Fibroblast of villous mesenchyme (primary cell): Measurements from ENCODE around the gene ANXA9. TPM values are rescaled to one million over a fixed set of nuclear protein-coding genes. Genes with fewer than 3 reads are reported as not detected.

ENCODE experiments used
- DNase-seq: peaks from one replicate; pipeline ENCODE4 v3.0.0-alpha.2; 2010; ENCODE audit warnings: low read depth
- H3K4me3 ChIP-seq: 2 replicates; pipeline ENCODE4 v1.5.1; 2011; ENCODE audit warnings: low read depth, mild to moderate bottlenecking, low read length
- small RNA-seq: library from RNA; depleted of rRNA; stranded (forward); fragments of <200 nt; gene quantifications from one replicate; pipeline ENCODE3, GENCODE V24; 2012
- total RNA-seq: library from RNA; depleted of rRNA; stranded (reverse); fragments of >200 nt; gene quantifications from 2 replicates; pipeline ENCODE4 v1.2.3, GENCODE V29; 2012
- TF ChIP-seq, protein P1 (sequence below): IDR thresholded peaks from 2 replicates; pipeline ENCODE4 v1.5.1; 2012; ENCODE audit warnings: low read depth, mild to moderate bottlenecking, low read length; ENCODE audit not compliant: insufficient read depth

The ANXA9 gene
- total RNA-seq, 1 donor = 0.86 TPM

DNA sequence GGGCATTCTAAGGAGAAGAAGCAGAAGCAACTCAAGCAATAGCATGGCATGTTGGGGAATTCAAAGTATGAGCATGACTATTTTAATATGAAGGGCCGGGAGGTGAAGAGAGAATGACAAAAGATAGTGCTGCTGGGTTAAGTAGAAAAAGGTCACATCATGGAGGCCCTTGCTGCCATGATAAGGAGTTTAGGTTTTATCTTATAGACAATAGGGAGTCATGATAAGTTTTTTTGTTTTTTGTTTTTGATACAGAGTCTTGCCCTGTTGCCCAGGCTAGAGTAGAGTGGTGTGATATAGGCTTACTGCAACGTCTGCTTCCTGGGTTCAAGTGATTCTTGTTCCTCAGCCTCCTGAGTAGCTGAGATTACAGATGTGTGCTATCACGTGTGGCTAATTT lies 57.4 kb downstream of the ANXA9 start:
- TF ChIP-seq, protein P1, sequence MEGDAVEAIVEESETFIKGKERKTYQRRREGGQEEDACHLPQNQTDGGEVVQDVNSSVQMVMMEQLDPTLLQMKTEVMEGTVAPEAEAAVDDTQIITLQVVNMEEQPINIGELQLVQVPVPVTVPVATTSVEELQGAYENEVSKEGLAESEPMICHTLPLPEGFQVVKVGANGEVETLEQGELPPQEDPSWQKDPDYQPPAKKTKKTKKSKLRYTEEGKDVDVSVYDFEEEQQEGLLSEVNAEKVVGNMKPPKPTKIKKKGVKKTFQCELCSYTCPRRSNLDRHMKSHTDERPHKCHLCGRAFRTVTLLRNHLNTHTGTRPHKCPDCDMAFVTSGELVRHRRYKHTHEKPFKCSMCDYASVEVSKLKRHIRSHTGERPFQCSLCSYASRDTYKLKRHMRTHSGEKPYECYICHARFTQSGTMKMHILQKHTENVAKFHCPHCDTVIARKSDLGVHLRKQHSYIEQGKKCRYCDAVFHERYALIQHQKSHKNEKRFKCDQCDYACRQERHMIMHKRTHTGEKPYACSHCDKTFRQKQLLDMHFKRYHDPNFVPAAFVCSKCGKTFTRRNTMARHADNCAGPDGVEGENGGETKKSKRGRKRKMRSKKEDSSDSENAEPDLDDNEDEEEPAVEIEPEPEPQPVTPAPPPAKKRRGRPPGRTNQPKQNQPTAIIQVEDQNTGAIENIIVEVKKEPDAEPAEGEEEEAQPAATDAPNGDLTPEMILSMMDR = no peak
- no peak overlapping the region for H3K4me3 ChIP-seq
- no peak for DNase-seq

DNA sequence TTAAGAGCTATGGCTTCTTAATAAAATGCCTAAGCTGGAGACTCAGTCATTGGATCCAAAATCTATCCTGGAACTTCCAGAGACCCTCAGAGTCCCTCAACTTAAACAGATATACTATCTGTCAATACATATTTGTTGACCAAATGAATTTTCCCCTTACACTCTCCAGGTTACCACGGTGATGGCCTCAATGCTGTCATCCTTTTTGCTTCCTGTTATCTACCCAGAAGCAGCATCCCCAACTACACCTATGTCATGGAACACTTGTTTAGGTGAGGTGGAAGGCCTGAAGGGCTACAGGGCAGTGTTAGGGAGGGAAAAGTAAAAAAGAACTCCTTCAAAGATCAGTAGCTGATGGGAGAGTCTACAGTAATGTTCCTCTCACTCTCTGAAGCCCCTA lies 61.1 kb downstream of the ANXA9 start:
- TF ChIP-seq, protein P1 = no peak
- no peak for DNase-seq
- H3K4me3 ChIP-seq = no peak overlapping the region

Small RNAs within 50 kb of the gene (small RNA-seq; reads per million reads assigned to genes)
- gene RNU6-884P = 0.66 reads per million

Other genes starting within 250 kb of the ANXA9 start
- 4.7 and 7.4 TPM in 2 replicates for gene CTSS, start 216.5 kb upstream of the ANXA9 start, total RNA-seq
- gene CTSK, start 174.0 kb upstream of the ANXA9 start, total RNA-seq = 137 and 139 TPM in 2 replicates
- 44.1 and 46.6 TPM in 2 replicates for gene ARNT, start 105.7 kb upstream of the ANXA9 start, total RNA-seq
- gene CTXND2, start 95.2 kb upstream of the ANXA9 start, total RNA-seq = not detected in 2 replicates
- gene SETDB1, start 55.9 kb upstream of the ANXA9 start, total RNA-seq = 26.1 and 34.1 TPM in 2 replicates
- gene CERS2, start 7.5 kb upstream of the ANXA9 start, total RNA-seq = 89.9 and 142 TPM in 2 replicates
- gene MINDY1, start 24.6 kb downstream of the ANXA9 start, total RNA-seq = 10.8 and 11.0 TPM in 2 replicates
- gene PRUNE1, start 26.2 kb downstream of the ANXA9 start, total RNA-seq = 9.7 and 12.1 TPM in 2 replicates
- gene BNIPL, start 54.3 kb downstream of the ANXA9 start, total RNA-seq = under 0.01 TPM in 2 replicates
- gene C1orf56, start 65.5 kb downstream of the ANXA9 start, total RNA-seq = 2.6 and 3.0 TPM in 2 replicates
- 47.0 and 68.2 TPM in 2 replicates for gene CDC42SE1, start 77.3 kb downstream of the ANXA9 start, total RNA-seq
- gene MLLT11, start 78.1 kb downstream of the ANXA9 start, total RNA-seq = 8.1 and 9.1 TPM in 2 replicates
- gene GABPB2, start 88.5 kb downstream of the ANXA9 start, total RNA-seq = 7.1 and 9.5 TPM in 2 replicates
- 0.86 and 1.3 TPM in 2 replicates for gene SEMA6C, start 164.3 kb downstream of the ANXA9 start, total RNA-seq
- gene TNFAIP8L2, start 174.4 kb downstream of the ANXA9 start, total RNA-seq = not detected in 2 replicates
- gene LYSMD1, start 183.6 kb downstream of the ANXA9 start, total RNA-seq = 10.0 and 11.7 TPM in 2 replicates
- 23.7 and 31.2 TPM in 2 replicates for gene SCNM1, start 183.9 kb downstream of the ANXA9 start, total RNA-seq
- gene TMOD4, start 193.7 kb downstream of the ANXA9 start, total RNA-seq = not detected in 2 replicates
- 40.3 and 44.0 TPM in 2 replicates for gene VPS72, start 207.9 kb downstream of the ANXA9 start, total RNA-seq
- gene PIP5K1A, start 216.3 kb downstream of the ANXA9 start, total RNA-seq = 78.3 and 131 TPM in 2 replicates